GM23248 (cell line): Measurements from ENCODE around the gene HES2.
"Not testable (repeated sequence)": the region's sequence is repeated elsewhere in the genome, so short reads cannot be mapped to it uniquely, and the experiment has no call there.

Experiments
- EZH2 ChIP-seq: fragments of 200-600 bp; sonication (generic); IDR thresholded peaks from 2 replicates; pipeline ENCODE4 v1.6.1; 2018; ENCODE audit warnings: antibody characterized with exemption, mild to moderate bottlenecking; ENCODE audit not compliant: insufficient read depth, poor library complexity, severe bottlenecking
- EZH2phosphoT487 ChIP-seq: fragments of 200-600 bp; sonication (generic); IDR thresholded peaks from 2 replicates; pipeline ENCODE4 v1.6.1; 2018; ENCODE audit warnings: antibody characterized with exemption, moderate library complexity, mild to moderate bottlenecking, low read depth; ENCODE audit not compliant: insufficient read depth

DNA sequence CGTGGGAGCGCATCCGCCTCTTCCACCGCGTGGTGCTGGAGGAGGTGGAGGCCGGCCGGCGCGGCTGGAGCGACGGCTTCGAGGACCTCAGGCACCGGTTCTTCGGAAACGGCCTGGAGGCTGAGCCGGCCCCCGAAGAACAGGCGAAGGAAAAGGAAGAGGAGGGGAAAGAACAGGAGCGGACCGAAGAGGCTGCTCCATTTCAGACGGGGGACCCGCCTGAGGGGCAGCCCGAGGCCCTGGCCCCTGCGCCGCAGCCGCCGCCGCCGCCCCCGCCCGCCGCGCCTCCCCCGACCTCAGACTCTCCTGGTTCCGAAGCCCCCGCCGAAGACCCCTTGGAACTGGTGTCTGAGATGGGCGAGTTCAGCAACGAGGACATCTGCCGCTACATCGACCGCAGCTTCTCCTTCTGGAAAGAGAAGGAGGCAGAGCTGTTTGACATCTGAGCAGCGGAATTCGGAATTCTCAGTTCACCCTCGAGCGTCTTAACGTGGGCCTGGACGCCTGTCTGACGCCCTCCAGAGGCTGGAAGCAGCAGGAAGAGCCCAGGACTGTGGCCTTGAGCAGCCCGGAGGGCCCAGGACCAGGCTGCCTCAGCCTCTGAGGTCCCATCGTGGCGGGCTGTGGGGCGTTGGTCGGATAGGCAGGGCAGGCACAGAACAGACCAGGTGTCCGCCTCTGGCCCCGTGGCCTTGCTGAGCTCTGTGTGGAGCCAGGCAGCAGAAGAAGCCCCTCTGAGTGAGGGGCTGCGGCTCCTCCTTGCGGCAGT is 36.2 kb upstream of the HES2 start:
- not testable (repeated sequence) for TF ChIP-seq EZH2, EZH2phosphoT487
